ENCODE data around the gene GAK. TPM values are rescaled to one million over a fixed set of nuclear protein-coding genes. Genes with fewer than 3 reads are reported as not detected.

Gene GAK
- 48.1 and 87.1 TPM in 2 replicates for total RNA-seq

GRCh38 chr4:931960-932712, at the start of gene GAK, which contains the start of gene TMEM175:
GAK (minus strand) TSS chr4:932316; CDS start chr4:932187, 129 bp downstream.
TMEM175 (plus strand) TSS chr4:932460; CDS start chr4:947740, 15,280 bp downstream.

DNA sequence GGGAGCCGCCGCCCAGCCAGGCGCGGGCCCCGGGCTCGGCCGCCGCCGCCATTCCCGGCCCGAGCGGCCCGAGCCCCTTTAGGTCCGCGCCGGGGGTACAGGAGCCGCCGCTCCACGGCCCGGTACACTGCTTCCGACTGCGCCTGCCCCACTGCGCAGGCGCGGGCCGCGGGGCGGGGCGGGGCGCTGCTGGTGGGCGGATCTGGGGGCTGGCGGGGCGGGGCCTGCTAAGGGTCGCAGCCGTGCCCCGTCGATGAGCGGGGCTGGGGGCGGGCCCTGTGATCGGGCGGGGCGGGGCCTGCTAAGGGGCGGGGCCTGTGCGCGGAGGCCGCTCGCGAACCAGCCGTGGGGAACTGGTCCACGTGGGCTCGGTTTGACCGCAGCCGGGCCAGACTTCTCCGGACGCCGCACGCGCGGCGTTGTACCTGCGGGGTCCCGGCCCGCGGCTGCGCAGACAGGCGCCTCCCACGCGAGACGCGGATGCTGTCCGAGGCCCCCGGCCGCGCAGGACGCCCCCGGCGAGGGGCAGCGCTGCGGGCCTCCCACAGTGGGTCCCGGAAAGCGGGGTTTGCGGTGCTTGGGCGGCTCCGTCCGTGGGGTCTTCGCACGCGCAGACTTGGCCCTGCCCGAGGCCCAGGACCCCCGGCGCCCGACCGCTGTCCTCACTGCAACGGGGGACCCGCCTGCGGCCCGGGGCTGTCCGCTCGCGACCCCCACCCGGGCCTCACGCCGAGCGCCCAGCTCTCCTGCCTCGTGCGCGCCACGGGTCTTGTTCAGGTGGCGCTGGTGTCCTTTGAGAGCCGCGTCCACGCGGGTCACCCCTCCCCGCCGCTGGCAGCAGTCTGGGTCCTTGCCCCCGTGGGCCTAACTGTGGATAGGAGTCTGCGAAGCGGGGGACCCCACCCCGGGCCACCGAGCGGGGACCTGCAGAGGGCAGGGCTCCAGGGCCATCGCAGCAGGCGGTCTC, 41.6 kb upstream of the GAK start, which contains the start of gene DGKQ:
TSS of gene DGKQ (minus strand) at position 139 of the 967 bp plus-strand sequence. CDS start at position 52, 87 bp downstream.

GRCh38 chr4:825971-826330, 106.2 kb downstream of the GAK start, which contains the start of gene CPLX1:
CPLX1 (minus strand) TSS chr4:826129; CDS start chr4:824522, 1,607 bp downstream.

Other genes starting within 250 kb of the GAK start
- 1.4 and 5.3 TPM in 2 replicates for gene SLC49A3, start 243.2 kb downstream of the GAK start, total RNA-seq
- gene PCGF3, start 226.5 kb downstream of the GAK start, total RNA-seq = 43.1 and 79.6 TPM in 2 replicates
- not detected in 2 replicates for gene CPLX1, start 106.2 kb downstream of the GAK start, total RNA-seq
- gene TMEM175, start 144 bp upstream of the GAK start, total RNA-seq = 10.4 and 16.0 TPM in 2 replicates
- gene DGKQ, start 41.3 kb upstream of the GAK start, total RNA-seq = 18.7 and 27.5 TPM in 2 replicates
- 28.2 and 29.4 TPM in 2 replicates for gene IDUA, start 54.7 kb upstream of the GAK start, total RNA-seq
- under 0.01 and 0.09 TPM in 2 replicates for gene SLC26A1, start 61.1 kb upstream of the GAK start, total RNA-seq
- 25.5 and 41.7 TPM in 2 replicates for gene FGFRL1, start 79.3 kb upstream of the GAK start, total RNA-seq
- 0.92 and 1.8 TPM in 2 replicates for gene RNF212, start 181.2 kb upstream of the GAK start, total RNA-seq
- gene SPON2, start 240.3 kb upstream of the GAK start, total RNA-seq = 55.5 and 911 TPM in 2 replicates